Stimulated activated CD4-positive, alpha-beta T cell treated with anti-CD3 and anti-CD28 coated beads, Interleukin-1b, Interleukin-23, amount 100 ng/mL, for 24 hours (primary cell): ENCODE data around the gene TYW1B.
"Not testable (repeated sequence)": the region's sequence is repeated elsewhere in the genome, so short reads cannot be mapped to it uniquely, and the experiment has no call there.

Experiments
- DNase-seq, 4 experiments: peaks; one replicate each; pipeline ENCODE4 v3.0.0-alpha.2; 2020; ENCODE audit warnings: low read depth in 4 of 4, low spot score in 1 of 4

Gene TYW1B

DNA sequence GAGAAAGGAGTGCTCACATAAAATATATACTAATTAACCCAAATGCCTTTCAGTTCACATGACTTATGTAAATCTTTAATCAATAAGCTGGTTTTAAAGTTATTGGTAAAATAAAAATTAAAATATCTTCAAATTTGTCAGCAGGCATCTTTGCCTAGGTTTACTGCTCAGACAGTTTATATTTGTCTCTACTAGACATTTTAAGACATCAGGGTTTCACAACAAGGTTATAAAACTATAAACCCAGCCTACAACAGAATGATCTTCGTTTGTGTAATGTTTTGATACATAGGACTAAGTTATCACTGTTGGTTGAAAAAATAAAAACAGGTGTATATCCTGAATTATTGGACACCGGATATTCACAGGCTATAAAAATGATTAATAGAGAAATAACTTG, 67.4 kb downstream of the TYW1B start:
- DNase-seq: no peak

DNA sequence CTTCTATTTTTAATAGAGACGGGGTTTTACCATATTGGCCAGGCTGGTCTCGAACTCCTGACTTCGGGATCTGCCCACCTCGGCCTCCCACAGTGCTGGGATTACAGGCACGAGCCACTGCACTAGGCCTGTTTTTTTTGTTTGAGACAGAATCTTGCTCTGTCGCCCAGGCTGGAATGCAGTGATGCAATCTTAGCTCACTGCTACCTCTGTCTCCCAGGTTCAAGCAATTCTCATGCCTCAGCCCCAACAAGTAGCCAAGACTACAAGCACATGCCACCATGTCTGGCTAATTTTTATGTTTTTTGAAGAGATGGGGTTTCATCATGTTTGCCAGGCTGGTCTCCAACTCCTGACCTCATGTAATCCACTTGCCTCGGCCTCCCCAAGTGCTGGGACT, 73.7 kb downstream of the TYW1B start:
- no peak for DNase-seq

DNA sequence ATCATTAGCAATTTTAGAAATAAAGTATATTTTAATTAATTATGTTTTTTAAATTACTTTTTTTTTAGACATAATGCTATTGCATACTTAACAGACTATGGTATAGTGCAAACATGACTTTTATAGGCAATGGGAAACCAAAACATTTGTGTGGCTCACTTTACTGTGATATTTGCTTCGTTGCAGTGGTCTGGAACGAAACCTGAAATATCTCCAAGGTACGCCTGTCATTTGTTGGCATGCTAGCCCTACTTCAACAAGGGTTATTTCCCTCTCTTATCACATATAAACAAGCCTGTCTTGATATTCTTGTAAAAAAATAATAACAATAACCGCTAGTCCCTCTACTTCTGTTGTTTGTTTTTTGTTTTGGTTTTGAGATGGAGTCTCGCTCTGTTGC, 74.2 kb downstream of the TYW1B start:
- no peak for DNase-seq

DNA sequence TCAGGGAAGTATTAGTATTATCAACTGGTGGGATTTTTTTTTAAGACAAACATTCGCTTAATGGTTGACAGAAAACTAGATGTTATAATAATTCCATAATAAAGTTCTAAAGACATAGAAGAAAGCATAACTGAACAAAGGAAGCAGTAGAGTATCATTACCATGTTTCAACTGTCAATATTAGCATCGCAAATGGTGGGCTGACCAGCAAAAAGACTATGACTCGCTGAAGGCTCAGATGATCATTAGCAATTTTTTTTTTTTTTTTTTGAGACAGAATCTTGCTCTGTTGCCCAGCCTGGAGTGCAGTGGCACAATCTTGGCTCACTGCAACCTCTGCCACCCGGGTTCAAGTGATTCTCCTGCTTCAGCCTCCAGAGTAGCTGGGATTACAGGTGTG, 74.8 kb downstream of the TYW1B start:
- not testable (repeated sequence) for DNase-seq

DNA sequence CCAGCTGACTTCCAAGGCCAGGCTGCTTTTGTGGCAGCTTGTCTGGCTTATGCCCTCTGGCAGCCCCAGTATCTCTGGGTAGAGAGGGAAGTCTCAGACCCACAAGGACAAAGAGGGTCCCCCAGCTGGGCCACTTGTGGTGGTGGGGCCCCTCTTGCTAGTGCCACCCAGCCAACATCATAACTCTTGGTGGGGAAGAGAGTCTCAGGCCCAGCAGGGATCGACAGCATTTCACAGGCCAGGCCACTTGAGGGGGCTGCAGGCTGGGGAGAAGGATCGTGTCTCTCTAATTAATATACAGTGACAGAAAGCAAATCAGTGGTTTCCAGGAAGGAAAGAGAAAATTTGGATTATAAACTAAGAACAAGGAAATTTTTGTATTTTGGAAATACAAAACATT, 76.0 kb downstream of the TYW1B start:
- no peak for DNase-seq

DNA sequence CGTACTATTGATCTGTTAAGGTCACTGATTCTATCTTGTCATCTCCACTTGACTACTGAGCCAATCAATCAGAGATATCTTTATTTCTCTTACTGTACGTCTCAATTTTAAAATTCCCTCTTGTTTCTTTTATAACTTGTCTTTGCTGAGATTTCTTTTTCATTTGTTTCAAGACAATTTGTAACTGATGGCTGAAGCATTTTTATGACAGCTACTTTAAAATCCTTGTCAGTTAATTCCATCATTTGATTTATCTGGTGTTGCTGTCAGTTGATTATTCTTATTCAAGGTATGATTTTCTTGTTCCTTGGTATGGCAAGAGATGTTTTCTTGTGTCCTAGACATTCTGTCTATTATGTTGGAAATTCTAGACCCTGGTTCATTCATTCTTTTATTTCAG, 76.6 kb downstream of the TYW1B start:
- DNase-seq: no peak

DNA sequence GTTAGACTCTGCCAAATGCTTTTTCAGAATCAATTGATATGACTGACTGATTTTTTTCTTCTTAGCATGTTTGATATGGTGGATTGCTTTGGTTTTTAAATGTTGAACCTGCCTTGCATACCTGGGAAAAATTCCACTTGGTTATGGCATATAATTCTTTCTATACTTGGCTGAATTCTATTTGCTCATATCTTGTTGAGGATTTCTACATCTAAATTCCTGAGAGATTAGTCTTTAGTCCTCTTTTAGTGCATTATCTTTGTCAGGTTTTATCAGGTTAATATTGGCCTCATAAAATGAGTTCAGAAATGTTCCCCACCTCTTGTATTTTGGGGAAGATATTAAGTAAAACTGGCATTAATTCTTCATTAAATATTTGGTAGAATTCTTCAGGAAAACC, 79.4 kb downstream of the TYW1B start:
- DNase-seq: not testable (repeated sequence)

DNA sequence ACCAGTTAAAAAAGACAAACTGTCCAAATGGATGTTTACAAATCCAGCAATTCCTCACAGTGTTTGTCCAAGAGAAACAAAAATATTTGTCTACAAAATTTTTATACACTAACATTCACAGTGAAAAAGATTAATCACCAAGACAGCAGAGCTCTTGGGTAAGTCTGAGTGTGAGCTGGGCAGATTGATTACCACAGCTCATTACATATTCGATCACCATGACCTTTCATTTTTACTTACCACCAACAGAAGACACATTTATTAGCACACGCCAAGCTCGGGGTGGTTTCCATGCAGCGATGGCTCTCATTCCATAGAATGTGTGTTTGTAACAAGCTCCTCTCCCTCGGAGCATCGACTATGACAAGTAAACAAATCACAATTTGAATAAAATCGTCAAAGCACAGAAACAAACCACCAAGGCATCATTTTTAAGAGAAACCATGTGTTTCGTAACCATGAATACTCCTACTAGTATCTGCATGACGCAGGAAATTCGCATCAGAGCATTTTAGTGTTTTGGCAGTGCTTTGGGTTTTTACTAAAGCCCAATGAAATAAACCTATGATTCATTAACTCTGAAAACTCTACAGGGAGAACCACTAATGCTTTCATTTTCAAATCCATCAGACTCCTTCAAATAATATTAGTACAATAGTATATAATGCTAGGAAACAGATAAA, 83.6 kb downstream of the TYW1B start:
- not testable (repeated sequence) for DNase-seq

DNA sequence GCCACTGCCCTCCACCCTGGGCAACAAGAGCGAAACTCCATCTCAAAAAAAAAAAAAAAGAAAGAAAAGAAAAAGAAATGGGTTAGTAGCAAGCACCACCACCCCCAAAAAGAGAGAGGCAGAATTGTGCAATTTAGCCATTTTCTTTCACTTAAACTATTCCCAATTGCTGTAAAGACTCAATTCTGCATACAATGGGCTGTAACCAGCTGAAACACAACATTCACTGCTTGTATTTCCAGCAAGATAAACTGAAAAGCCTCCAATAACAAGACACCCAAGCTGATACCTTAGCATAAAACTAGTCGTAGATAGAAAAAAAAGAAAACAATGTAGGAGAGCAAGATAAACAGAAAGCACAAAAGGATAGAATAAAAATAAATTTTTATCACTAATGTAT, 84.2 kb downstream of the TYW1B start:
- DNase-seq: not testable (repeated sequence)

DNA sequence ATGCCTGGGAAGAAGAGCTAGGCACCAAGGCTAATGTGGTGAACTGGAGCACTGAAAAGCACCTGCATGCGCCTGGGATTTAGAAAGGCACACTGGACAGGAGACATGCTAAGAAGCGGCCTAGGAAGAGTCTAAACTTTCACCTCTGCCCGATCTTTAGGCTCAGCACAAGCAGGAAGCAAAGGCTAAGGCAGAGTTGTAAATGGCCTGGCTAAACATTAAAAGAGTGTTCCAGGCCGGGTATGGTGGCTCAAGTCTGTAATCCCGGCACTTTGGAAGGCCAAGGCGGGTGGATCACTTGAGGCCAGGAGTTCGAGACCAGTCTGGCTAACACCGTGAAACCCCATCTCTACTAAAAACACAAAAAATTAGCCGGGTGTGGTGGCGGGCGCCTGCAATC, 88.3 kb downstream of the TYW1B start:
- DNase-seq: not testable (repeated sequence)

DNA sequence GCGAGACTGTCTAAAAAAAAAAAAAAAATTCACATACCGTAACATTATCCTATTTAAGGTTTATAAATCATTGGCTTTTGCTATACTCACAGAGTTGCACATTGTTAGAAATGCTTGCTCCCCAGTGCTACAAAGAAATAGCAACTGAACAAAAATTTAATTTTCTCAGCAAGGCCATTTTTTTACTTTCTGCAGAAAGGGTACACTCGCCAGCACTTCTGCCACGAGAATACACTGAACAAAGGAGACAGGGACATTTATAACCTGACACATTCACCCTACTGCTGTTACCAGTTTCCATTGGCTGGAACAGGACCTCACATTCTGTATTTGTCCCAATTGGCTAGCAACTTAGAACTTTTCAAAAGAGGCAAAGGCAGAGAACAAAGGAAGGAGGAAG, 92.1 kb downstream of the TYW1B start:
- not testable (repeated sequence) for DNase-seq

DNA sequence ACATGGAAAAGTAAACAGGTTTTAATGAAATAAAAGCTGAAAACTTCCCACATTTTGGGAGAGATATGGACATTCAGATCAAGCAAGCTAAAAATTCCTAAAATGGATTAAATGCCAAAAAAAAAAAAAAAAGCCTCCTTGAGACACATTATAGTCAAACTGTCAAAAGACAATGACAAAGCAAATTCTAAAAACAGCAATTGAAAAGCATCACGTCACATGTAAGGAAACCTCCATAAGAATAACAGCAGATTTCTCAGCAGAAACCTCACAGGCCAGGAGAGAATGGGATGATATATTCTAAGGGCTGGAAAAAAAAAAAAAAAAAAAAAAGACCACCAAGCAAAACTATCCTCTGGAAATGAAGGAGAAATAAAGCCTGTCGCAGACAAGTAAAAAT, 97.2 kb downstream of the TYW1B start:
- not testable (repeated sequence) for DNase-seq

DNA sequence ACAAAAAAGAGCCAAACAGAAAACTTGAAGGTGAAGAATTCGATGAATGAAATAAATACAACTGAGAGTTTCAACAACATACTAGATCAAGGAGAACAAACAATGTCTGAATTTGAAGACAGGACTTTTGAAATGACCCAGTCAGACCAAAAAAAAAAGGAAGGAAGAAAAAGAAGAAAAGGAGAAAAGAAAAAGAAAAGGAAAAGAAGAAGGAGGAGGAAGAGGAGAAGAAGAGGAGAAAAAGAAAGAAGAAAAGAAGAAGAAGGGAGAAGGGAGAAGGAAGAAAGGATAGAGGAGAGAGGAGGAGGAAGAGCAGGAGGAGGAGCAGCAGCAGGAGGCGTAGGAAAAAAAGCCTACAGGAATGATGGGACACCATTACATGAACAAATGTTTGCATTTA, 97.6 kb downstream of the TYW1B start:
- not testable (repeated sequence) for DNase-seq

DNA sequence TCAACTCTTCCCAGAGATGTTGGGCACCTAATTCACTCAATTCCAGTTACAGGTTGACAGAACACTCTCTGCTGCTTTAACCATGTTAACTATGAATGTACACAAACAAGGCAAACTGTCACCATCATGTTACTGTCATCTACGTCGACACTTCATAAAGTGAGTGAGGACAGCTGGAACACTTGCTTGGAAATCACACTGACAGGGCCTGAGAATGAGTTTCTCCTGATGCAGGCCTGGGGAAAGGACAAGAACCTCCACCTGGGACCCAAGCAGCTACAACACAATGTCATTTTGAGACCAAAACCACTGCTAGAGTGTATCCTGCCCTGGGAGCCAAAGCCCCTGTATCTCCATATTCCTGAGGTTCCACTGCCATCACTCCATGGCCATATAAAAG, 98.9 kb downstream of the TYW1B start:
- not testable (repeated sequence) for DNase-seq

DNA sequence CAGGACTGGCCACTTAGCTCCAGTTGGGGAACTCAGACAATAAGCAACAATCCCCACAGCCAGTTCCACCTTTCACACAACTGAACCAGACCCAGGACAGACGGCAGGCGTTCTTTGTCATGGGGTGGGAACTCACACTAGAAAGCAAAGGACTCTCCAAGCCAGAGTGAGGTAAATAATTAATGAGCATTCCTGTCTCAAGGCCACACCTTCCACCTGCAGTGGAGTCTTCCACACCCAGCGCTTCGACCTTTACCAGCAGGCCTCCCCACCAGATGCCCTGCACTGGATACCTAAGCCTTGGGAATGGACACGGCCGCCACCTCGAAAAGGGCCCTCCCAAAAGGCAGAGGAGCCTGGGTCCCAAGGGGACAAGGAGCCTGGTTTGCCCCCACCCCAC, 105.3 kb downstream of the TYW1B start:
- DNase-seq: not testable (repeated sequence)

DNA sequence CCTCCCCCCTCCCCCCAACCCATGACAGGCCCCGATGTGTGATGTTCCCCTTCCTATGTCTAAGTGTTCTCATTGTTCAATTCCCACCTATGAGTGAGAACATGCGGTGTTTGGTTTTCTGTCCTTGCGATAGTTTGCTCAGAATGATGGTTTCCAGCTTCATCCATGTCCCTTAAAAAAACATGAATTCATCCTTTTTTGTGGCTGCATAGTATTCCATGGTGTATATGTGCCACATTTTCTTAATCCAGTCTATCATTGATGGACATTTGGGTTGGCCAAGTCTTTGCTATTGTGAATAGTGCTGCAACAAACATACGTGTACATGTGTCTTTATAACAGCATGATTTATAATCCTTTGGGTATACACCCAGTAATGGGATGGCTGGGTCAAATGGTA, 107.1 kb downstream of the TYW1B start:
- DNase-seq: not testable (repeated sequence)

DNA sequence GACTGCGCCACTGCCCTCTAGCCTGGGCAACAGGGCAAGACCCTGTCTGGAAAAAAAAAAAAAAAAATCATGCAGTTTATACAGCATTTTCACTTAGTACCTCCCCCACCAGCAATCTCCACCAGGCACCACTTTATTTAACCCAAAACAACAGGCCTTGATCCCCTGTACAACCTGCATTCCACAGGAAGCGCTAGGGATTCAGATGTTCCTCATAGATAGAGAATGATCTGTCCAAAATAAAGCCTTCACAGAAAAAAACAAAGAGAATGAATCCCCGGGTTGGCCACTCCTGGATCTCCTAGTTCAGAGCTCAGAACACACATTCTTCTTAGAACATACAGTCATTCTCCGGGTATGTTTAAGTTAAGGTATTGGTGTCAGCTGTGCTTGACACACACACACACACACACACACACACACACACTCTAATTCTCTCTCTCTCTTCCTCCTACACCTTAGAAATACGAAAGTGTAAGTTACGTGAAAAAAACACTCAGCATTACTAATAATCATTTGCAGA, 110.7 kb downstream of the TYW1B start:
- not testable (repeated sequence) for DNase-seq

DNA sequence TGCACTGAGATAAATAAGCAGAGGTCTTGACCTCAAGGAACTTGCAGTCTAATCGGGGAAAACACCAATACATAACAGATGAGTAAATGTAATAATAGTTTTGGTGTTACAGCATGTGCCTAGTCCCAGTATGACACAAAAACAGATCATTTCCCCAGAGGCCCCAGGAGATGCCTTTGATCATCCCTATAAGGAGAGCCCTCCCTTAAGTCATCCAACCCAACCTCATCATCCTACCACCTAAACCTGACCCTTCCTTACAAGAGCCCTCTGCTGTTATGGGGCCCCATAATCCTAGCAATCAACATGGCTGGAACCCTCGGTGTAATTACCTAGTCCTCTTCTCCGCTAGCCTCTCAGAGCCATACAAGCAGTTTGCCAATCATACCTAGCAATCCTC, 116.1 kb downstream of the TYW1B start:
- DNase-seq: not testable (repeated sequence)

DNA sequence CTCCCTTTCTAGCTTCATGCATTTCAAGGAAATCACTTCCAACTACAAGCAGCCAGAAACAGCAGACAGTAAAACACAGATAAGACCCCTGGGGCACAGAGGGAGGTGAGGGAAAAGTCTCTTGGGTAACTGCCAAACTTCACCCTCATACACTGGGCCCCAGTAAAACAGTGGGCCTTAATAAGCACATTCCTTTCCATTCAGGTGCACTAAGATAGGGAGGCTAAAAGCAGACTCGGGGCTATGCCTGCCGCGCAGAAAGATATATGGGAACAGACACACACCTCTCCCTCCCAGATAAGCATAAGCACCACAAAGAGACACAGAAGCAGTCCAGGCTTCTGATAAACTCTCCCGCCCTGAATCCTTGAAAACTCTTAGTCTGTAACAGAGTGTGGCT, 117.0 kb downstream of the TYW1B start:
- no peak for DNase-seq

DNA sequence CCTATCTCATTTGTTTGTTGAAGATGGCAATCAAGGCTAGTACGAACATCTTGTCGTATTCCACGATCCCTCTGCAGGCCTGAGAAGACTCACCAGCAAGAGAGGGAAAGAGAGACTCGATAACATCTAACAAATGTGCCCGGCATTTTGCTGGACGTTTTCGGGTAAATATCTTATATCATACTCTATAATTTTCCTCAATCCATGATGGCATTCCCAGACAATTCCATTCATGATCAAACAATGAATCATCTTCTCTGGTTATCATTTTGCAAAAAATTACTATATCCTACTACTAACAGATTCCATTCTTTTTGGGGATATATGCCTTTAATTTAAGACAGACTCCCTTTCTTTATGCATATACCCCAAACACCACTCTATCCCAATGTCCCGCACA, 118.1 kb downstream of the TYW1B start:
- no peak for DNase-seq

DNA sequence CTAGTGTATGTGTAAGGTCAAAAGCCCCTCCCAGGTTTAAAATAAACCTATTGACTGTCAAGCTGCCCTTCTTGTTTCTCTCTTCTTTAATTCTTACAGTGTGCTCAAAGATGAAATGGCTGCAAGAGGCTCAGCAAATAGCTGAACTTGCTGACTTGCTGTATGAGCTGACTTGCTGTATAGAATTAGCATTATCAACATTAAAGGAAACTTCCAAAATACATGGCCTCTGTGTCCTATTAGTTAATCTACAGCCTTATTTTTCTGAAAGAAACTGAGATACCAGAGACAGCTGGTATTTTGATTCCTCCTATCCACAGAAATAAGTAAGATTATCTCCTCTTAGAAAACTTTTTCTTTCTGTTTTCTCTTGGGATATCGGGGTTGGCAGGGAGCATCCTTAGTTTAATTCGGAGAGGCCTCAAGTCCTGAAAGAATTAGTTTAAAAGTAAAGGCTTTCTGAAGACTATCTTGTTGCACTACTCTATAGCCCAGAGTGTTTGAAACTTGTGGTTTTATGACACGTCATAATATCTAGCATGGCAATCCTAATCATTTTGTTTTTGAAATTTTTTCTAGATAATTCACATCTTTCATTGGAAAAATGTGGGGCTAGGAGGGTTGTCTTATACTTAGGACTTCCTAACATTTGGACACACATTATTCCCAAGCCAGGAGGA, 119.5 kb downstream of the TYW1B start:
- not testable (repeated sequence) for DNase-seq

DNA sequence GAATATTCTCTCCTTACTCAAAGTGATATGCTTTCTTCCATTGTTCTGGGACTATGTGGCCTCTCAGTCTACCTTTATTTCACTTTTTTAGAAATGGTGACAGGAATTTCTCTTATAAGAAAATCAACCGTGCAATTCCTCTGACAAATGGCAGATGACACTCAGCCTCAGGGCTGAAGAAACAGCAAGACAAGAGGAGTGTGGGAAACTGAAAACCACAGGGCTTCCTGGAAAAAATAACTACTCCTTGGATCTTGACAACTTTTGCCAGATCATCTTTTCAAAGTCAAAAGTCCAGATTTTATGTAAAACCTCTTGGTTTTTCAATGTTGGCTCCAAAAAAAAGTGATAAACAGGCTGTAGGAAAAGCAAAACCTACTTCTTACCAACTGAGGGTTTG, 121.5 kb downstream of the TYW1B start:
- no peak for DNase-seq

DNA sequence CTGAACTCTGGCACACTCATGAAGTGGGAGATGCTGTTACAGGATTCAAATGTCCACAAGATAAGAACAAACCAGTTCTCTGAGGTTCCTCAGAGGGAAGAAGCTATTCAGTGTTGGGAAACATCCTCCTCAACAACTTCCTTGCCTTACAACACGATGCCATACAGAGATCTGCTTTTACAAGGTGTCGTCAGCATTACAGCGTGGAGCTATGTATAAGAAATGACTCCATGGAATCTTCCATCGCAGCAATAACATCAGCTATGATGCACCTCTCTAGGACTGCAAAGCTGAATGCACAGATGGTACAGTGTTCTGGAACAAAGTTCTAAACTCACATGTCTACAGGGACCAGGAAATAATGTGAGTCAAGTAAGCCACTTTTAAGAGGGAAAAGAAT, 122.3 kb downstream of the TYW1B start:
- not testable (repeated sequence) for DNase-seq
